ENCODE measurements around the gene EVI2A. TPM values are rescaled to one million over a fixed set of nuclear protein-coding genes. Genes with fewer than 3 reads are reported as not detected.

EVI2A gene
- total and polyA plus RNA-seq, 2 experiments from 2014 or later = 1.3 TPM; not detected in 1

GRCh38 chr17:31299624-31300023 is 21.8 kb downstream of the EVI2A start:
- Histone ChIP-seq H4K20me1 (replicated peaks; ENCODE audit: insufficient read depth) (no peaks in the 10 kb centered on the region), H3K4me1 (ENCODE audit: insufficient read depth) (peaks cover 10% of the 10 kb centered on the region; the same call in 1 of the 2 replicates), H3K4me2 (no peak overlapping the region), H3K27ac (ENCODE audit: low read depth) (no peak overlapping the region), H3K27me3 (ENCODE audit: insufficient read depth) (no peaks in the 10 kb centered on the region), H3K79me2 (replicated peaks; ENCODE audit: insufficient read depth) (no peaks in the 10 kb centered on the region), H2AFZ (no peak overlapping the region), H3F3A (replicated peaks; ENCODE audit: low read depth) (no peaks in the 10 kb centered on the region), H3K9me2 (ENCODE audit: insufficient read depth) (peaks cover 3% of the 10 kb centered on the region; the same call in 1 of the 2 replicates), H3K36me3 (ENCODE audit: insufficient read depth) (no peaks in the 10 kb centered on the region), H3K4me3 (no peak overlapping the region)
- ATAC-seq = no peak
- H3K36me3 Mint-ChIP-seq (ENCODE audit: low read depth) = no peaks in the 10 kb centered on the region
- H3K27ac Mint-ChIP-seq = no peak overlapping the region
- TF ChIP-seq ZNF331 (CRISPR knock-in tag; IDR thresholded peaks at IDR 0.05; ENCODE audit: low read depth) (no peak), CREB1 (CRISPR knock-in tag; IDR thresholded peaks at IDR 0.05; ENCODE audit: low read depth) (no peak), POLR2AphosphoS5 (IDR thresholded peaks at IDR 0.05; ENCODE audit: low read depth) (no peak), EZH2phosphoT487 (IDR thresholded peaks at IDR 0.05; ENCODE audit: unreplicated experiment) (no peak), CTCF (conservative IDR thresholded peaks at IDR 0.05; ENCODE audit: low read depth in 2 of 2) (no peak), ZNF114 (CRISPR knock-in tag; IDR thresholded peaks at IDR 0.05) (no peak), JUNB (IDR thresholded peaks at IDR 0.05; ENCODE audit: unreplicated experiment) (no peak), STAT1 (IDR thresholded peaks at IDR 0.05; ENCODE audit: unreplicated experiment) (no peak), REST (IDR thresholded peaks at IDR 0.05; ENCODE audit: unreplicated experiment) (no peak)
- TF ChIP-seq, protein P1, sequence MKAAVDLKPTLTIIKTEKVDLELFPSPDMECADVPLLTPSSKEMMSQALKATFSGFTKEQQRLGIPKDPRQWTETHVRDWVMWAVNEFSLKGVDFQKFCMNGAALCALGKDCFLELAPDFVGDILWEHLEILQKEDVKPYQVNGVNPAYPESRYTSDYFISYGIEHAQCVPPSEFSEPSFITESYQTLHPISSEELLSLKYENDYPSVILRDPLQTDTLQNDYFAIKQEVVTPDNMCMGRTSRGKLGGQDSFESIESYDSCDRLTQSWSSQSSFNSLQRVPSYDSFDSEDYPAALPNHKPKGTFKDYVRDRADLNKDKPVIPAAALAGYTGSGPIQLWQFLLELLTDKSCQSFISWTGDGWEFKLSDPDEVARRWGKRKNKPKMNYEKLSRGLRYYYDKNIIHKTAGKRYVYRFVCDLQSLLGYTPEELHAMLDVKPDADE (IDR thresholded peaks at IDR 0.05) = no peak
- TF ChIP-seq, protein P2, sequence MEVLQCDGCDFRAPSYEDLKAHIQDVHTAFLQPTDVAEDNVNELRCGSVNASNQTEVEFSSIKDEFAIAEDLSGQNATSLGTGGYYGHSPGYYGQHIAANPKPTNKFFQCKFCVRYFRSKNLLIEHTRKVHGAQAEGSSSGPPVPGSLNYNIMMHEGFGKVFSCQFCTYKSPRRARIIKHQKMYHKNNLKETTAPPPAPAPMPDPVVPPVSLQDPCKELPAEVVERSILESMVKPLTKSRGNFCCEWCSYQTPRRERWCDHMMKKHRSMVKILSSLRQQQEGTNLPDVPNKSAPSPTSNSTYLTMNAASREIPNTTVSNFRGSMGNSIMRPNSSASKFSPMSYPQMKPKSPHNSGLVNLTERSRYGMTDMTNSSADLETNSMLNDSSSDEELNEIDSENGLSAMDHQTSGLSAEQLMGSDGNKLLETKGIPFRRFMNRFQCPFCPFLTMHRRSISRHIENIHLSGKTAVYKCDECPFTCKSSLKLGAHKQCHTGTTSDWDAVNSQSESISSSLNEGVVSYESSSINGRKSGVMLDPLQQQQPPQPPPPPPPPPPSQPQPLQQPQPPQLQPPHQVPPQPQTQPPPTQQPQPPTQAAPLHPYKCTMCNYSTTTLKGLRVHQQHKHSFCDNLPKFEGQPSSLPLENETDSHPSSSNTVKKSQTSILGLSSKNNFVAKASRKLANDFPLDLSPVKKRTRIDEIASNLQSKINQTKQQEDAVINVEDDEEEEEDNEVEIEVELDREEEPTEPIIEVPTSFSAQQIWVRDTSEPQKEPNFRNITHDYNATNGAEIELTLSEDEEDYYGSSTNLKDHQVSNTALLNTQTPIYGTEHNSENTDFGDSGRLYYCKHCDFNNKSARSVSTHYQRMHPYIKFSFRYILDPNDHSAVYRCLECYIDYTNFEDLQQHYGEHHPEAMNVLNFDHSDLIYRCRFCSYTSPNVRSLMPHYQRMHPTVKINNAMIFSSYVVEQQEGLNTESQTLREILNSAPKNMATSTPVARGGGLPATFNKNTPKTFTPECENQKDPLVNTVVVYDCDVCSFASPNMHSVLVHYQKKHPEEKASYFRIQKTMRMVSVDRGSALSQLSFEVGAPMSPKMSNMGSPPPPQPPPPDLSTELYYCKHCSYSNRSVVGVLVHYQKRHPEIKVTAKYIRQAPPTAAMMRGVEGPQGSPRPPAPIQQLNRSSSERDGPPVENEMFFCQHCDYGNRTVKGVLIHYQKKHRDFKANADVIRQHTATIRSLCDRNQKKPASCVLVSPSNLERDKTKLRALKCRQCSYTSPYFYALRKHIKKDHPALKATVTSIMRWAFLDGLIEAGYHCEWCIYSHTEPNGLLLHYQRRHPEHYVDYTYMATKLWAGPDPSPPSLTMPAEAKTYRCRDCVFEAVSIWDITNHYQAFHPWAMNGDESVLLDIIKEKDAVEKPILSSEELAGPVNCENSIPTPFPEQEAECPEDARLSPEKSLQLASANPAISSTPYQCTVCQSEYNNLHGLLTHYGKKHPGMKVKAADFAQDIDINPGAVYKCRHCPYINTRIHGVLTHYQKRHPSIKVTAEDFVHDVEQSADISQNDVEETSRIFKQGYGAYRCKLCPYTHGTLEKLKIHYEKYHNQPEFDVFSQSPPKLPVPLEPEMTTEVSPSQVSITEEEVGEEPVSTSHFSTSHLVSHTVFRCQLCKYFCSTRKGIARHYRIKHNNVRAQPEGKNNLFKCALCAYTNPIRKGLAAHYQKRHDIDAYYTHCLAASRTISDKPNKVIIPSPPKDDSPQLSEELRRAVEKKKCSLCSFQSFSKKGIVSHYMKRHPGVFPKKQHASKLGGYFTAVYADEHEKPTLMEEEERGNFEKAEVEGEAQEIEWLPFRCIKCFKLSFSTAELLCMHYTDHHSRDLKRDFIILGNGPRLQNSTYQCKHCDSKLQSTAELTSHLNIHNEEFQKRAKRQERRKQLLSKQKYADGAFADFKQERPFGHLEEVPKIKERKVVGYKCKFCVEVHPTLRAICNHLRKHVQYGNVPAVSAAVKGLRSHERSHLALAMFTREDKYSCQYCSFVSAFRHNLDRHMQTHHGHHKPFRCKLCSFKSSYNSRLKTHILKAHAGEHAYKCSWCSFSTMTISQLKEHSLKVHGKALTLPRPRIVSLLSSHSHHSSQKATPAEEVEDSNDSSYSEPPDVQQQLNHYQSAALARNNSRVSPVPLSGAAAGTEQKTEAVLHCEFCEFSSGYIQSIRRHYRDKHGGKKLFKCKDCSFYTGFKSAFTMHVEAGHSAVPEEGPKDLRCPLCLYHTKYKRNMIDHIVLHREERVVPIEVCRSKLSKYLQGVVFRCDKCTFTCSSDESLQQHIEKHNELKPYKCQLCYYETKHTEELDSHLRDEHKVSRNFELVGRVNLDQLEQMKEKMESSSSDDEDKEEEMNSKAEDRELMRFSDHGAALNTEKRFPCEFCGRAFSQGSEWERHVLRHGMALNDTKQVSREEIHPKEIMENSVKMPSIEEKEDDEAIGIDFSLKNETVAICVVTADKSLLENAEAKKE (CRISPR knock-in tag; IDR thresholded peaks at IDR 0.05) = no peak
- H3K9me3 Mint-ChIP-seq = no peaks in the 10 kb centered on the region
- no peak overlapping the region for H3K4me3 Mint-ChIP-seq
- H3K4me1 Mint-ChIP-seq = peaks cover 12% of the 10 kb centered on the region
- DNase-seq (ENCODE audit: low spot score) = no peak
- H3K27me3 Mint-ChIP-seq (ENCODE audit: insufficient read depth, low read depth, poor library complexity) = peaks cover 2% of the 10 kb centered on the region

All from GM23338 (cell line).